HG03025 (cell line): ENCODE results near the gene KCNMA1.

Experiments
- ATAC-seq: cut with Tn5 transposase; IDR thresholded peaks from one replicate; pipeline ENCODE4 v1.9.1; 2021; ENCODE audit warnings: mild to moderate bottlenecking, moderate library complexity; ENCODE audit not compliant: unreplicated experiment, low FRiP score

Gene KCNMA1

DNA sequence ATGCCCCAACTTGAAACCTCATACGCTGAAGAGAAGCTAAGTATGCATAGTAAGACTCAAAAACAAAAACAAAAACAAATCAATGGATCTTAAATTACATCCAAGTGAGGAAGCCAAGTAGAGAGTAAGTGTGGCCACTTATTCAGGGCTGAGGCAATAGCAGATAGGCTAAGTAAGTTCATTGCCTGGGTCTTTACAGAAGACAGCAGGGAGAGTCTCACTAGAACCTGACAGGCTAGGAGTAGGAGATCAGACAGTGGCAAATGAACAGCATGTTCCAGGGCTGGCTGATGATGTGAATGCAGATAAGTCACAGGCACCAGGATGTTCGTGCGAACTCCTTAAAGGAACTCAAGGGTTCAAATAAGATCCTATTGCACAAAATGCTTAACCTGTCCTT is 568.6 kb downstream of the KCNMA1 start:
- ATAC-seq, result no peak

DNA sequence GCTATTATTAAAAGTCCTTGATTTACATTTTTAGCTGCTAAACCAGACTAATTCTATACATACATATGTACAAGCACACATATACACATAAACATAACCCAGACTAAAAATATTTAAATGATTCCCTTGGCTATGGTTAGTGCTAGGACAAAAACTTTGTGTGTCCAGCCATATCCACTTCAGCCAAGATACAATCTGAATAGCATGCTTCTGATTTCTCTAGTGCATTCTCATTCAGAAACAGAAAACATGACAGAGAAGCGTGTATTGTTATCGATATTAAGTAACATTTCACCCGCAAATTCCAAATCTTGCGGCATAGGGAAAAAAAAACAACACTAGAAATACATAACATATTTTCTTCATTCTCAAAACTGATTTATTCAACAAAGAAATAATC is 569.3 kb downstream of the KCNMA1 start:
- ATAC-seq, result no peak

DNA sequence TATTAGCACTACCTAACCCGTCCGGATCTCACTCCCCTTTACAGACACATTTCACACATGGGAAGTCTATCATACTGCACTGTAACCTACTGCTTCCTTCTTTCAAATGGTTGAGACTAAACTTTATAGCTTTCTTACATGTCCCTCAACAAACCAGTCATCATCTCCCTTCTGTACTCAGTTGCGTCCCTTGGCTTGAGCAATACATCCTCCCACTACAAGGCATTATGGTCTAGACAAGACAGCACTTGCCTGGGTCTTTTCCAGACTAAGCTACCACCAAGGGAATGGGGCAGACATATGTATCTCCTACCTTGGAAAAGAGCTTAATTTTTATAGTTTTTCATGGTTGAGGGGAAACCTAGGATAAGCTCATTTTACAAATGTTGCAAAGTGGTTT is 575.2 kb downstream of the KCNMA1 start:
- ATAC-seq, result no peak

DNA sequence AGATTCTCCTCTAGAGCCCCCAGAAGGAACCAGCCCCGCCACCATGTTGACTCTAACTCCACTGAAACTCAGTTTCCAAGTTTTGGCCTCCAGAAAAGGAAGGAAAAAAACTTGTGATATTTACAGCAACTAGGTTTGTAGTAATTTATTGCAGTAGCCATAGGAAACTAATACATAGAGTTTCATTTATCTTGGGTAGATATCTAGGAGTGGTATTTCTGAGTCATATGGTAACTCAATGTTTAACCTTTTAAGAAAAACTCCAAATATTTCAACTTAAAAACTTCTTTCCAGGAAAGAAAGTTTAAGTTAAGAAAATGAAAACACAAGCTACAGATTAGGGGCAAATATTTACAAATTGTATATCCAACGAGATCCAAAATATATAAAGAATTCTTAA is 576.7 kb downstream of the KCNMA1 start:
- ATAC-seq, result no peak

DNA sequence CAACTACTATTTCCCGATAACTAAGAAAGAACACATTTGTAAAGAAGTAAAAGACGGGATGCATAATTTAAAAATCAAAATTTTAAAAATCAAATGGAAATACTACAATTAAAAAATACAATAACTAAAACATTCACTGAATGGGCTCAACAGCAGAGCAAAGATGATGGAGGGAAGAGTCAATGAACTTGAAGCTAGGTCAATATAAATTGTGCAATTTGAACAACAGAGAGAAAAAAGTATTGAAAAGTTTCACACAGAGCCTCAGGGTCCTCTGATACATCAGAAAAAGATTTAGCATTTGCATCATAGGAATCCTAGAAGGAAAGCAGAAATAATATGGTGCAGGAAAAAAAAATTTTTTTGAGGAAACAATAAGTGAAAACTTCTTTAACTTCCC is 581.0 kb downstream of the KCNMA1 start:
- no peak for ATAC-seq

DNA sequence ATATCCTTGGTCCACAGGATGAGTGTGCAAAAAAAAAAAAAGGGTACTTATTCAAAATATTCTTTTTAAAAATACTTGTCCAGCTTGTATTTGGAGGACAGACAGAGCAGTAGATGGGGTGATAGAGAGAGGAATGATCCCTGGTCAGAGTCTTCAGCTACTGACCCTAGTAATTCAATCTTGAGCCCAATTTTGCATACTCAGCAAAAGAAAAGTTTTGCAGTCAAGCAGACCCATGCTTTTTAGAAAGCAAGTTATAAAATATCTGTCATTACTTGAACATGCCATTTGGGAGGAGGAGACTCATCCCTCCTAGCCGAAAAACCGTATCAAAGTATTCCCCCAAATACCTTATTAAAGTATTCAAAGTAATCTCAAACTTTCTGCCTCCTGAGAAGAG is 585.0 kb downstream of the KCNMA1 start:
- no peak for ATAC-seq

DNA sequence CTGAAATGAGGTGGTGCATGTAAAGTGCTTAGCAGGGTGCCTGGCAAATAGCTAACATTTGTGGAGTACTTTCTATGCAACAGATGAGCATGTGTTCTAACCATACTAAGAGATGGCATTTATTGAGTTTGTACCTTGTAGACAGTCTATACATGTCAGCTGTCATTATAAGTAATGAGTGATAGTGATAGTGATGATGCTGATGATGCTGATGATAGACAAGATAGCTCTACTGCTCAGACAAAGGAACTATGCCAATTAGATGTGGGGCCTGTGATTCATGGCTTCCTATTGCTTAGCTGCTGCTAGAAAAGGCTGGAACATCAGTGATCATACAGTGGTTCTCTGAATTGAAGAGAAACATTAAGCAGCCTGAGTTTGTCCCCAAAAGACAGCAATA is 585.8 kb downstream of the KCNMA1 start:
- no peak for ATAC-seq

DNA sequence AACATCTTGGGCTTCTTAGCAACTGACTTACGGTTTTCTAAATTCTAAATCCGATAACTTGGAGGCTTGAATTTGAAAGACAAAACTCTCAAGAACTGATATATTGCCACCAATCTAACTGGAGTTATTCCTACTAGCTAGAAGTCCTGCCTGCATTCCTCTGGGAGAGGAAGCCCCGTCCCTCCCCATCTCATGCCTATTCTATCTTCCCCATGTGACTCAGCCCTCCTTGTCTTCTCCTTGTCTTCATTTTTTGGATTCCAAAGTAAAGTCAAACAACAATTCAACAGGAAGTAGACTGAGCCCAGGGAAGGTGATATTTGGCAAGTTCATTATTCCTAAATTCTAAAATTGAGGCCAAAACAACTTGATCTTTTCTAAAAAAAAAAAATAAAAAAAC is 587.7 kb downstream of the KCNMA1 start:
- no peak for ATAC-seq

DNA sequence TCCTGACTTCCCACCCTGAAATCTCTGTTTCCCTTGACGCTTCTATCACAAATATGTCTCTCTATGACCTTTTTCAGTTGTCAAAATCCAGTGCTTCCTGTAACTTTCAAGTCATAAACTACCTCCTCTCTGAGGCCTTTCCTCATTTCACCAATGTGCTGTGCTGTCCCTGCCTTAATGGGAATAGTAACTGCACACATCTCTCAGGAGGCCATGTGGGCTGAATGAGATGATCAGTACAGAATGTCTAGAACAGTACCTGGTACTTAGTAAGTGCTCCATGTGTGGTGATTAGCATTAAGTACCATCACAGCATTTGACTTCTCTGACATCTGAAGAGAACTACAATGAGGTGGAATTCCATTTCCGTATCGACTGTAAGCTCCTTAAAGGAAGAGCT is 588.5 kb downstream of the KCNMA1 start:
- ATAC-seq, result no peak

DNA sequence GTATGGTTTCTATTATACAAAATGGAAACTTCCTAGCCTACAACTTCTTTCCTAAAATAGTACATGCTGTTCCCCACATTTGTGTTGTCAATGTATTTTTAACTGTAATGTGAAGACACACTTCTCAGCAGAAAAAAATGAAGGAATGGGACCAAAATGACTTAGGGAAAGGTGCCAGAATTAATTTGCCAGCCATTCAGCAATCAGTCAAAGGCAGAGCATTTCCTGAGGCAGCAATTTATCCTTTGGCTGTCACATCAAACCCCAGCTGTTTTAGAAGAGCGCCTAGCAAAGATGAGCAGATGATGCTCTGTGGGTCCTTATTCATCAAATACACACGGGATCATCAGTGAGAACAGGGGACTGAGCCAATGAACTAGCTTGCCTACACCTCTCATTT is 592.5 kb downstream of the KCNMA1 start:
- no peak for ATAC-seq

DNA sequence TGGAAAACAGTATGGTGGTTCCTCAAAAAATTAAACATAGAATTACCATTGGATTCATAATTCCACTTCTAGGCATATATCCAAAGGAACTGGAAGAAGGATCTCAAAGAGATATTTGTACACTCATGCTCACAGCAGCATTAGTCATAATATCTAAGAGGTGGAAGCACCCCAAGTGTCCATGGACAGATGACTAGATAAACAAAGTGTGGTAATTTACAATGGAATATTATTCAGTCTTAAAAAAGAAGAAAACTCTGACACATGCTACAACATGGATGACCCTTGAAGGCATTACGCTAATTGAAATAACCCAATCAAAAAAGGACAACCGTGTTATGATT is 594.2 kb downstream of the KCNMA1 start:
- ATAC-seq, result no peak

DNA sequence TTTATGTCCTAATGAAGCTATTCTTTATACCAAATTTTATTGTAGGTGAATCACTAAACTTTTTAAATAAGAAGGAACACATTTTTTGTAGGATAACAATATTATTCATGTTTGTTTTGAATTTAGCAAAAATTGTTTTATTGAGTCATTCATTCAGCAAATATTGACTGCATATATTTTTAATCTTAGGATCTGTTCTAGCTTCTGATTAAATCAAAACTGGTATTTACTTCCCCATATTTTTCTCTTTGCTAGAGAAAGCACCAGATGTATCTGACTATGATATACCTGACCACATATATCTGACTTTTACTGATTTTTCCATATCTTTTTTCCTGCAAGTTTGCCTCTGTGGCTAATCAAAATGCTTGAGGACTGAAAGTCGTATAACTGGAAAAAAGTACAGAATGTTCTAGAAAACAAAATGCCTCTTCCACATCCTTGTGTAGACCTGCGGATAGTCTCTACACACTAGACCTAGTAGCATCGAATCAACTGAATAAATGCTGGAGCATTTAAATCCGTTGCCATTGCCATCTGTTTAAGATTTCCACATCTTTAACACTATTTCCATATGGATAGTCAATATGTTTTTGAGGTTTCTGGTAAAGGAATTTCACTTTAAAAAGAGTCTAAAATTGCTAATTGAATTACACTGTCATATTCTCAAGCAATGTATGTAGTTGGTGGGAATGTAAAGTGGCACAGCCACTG is 594.7 kb downstream of the KCNMA1 start:
- ATAC-seq, result no peak

DNA sequence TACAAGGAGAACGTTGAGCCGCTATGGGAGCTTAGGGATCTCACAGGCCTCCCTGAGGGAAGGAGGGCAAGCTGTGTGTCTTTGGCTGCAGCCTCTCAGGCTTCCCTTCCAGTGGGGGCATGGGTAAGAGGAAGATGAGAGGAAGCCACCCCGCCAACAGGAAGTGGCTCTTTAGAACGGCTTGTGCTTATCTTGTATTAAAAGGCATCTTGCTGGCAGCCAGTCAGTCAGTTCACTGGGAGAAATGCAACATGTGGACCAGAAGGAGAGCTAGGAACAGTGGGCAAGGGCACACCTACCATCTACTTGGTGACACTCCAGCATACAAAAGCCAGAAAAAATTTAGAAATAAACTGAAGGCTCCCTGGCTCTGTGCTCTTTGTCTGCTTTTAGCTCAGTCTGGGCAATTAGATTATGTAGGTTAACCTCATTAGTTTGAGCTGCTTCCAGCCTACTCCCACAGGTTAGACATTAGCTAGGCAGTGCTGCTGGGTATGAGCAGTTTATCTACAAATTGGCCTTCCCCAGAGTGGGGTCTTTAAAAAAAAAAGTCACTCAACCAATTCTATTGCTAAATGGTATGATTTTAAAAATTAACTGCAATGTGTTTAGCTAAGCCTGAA is 595.9 kb downstream of the KCNMA1 start:
- no peak for ATAC-seq

DNA sequence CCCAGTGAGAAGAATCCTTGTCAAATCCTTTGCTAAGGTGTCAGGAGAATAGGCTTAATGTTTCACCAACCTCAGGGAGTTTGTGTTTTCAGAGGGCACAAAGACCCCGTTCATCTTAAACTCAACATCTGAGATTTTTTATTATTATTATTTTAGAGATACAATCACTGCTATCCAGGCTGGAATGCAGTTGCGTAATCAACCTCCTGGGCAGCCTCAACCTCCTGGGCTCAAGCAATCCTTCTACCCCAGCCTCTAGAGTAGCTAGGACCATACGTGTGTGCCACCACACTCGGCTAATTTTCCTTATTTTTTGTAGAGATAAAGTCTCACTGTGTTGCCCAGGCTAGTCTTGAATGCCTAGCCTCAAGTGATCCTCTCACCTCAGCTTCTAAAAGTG is 599.2 kb downstream of the KCNMA1 start:
- no peak for ATAC-seq

DNA sequence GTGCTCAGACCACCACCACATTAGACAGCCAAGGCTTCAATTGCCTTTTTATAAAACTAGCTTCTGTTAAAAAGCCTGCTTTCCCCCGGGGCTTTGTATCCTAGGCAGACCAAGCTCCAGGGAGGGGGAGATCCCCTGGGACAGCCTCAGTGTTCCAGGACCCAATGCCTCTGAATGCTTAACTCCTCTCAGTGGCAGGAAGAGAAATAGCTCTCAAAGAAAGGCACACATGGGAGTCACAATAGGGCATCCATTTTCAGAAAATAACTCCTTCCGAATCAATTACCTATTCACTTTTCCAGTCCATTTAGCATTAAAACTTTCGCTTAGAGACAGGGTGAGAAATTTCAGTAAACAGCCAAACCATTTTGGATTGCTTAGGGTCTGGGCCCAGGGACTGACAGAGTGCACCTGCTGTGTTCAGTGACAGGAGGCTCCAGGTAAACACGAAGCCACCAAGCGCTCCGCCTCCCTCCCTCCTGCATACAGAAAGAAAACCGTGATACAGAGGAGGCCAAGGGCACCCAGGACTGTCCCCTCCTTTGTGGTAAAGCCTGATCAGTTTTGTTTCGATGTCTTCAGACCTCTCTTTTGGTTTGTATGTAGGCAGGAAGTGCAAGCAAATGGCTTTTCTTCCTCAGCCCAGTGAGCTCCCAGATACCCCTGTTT is 599.7 kb downstream of the KCNMA1 start:
- ATAC-seq, result no peak

DNA sequence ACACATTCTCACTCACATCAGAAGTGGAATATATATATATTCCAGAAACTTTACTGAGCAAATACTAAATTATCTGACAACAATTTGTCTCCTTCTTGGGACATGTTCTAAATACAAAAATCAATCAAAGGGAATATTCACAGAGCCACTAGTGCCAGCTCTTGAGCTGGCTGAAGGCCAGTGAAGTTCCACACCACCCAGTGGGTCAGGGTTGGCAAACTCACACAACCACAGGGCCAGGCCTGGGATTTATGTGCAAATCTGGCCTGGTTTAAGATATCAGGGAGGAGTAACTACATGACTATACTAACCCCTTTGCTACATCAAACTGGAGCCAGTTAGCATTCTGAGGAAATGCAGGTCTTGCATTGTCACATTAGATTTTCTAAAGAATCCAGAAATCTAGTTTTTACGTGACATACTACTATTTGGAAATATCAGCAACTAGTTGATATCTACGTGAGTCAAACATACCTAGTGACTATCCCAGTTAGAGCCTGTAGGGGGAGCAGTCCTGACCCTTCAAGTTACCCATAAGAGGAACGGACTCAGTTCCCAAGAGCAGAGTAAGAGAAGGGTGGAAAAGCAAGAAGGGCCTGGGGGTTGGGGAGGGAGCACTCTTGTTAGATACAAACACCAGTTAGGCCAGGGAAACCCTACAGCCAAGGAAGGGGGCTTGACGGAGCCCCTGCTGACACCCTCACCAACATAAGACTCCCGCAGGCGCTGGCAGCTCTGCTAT is 600.4 kb downstream of the KCNMA1 start:
- ATAC-seq, result no peak

DNA sequence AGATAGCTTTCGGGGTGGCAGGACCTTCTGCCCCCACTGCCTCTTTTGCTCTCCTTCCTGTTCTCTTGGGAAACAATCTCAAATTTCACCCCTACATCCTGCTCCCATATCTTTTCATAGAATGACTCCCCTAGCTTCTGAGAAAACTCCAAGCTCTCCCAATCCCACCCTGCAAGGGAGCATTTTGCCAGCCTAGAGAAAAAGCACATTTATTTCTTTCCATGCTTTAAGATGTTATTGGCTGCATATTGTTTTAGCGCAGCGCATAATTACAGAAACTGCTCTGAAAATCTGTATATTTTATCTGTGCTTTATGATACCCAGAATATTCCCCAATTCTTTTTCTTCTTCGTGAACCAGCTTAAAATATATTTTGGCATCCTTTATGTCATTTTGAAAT is 601.3 kb downstream of the KCNMA1 start:
- ATAC-seq, result no peak

DNA sequence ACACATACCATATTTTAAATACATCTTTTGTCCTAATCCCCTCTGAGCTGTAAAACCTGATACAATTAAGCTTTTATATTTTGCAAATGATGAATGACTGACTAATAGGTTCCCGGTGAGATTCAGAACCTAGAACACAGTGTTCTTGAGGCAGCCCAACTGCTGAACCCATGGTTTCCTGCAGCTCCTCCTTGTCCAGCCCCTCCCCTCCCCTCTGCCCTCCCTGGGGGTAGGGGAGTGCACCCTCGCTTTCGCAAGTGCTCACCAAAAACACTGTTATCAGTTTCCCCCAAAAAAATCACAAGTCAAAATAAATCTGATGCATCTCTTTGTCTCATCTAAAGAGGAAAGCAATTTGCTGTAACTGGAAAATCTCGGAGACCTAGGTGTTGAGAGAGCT is 602.8 kb downstream of the KCNMA1 start:
- ATAC-seq, result no peak

DNA sequence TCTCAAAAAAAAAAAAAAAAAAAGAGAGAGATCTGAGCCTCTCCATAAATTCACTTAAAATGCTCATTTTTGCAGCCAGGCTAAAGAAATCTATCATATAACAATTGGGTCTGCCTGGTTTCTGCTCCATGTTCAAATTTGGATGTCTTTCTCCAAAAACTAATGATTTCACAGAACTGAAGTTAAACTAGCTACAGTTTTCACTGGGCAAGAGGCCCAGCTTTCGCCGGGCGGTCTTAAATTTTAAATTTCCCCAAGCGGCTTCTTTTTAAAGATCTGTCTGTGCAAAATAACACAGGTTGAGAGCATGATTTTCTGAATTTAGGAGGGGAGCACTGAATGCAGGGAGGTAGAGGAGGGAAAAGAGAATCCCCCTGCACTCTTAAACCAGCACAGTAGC is 603.4 kb downstream of the KCNMA1 start:
- no peak for ATAC-seq

DNA sequence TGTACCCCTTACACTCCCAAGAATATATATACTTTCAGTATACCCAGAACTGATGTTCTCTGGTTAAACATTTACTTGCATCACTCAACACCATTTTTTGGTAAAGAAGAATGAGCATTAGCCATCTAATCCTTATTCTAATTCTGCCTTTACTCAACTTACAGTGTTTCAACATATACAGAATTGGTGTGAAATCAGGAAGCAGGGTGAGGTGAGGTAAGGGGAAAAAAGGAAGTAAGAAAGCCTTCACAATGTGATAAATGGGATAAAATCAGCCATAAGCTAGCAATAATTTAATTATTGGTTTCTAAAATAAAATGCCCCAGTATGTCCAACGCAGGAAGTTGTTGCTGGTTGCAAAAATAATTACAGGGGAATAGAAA is 605.4 kb downstream of the KCNMA1 start:
- no peak for ATAC-seq

DNA sequence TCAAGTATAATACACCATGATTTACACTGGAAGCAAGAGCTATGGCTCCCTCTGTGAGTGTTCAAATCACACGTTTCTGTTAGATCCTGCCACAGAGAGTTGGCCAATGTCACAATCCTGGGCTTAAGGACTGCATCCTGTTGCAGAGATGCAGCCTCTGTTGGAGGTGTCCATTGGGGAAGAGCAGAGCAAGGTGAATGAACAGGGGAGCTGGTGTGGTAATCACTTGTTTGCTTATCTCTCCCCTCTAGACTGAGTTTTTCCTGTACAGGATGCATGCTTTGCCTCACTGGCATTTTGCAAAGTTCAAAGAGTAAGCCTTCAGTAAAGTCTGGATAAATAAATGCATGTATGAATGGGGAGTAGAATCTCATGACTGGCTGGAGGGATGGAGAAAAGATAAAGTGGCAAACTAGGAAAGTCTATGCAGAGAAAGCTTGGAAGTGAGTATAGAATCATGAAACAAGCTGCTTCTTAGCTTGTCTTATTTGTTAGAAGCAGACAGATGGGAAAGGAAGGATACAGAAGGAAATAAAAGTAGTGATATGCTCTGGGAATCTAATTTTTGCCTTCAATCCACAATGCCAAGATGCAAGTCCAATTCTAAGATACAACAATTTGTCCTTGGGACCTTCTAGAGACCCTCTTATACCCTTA is 605.9 kb downstream of the KCNMA1 start:
- ATAC-seq, result no peak
